ENCODE results near the gene PSMA1. TPM values are rescaled to one million over a fixed set of nuclear protein-coding genes. Genes with fewer than 3 reads are reported as not detected.
"Not testable (repeated sequence)": the region's sequence is repeated elsewhere in the genome, so short reads cannot be mapped to it uniquely, and the experiment has no call there.

PSMA1 gene
- total RNA-seq (2021) (92.2 and 143 TPM in 2 replicates), Bru-seq, nascent RNA (percentile 22 among the genes with signal in this experiment), BruChase-seq, experiment 1, labeled RNA remaining after a 2-hour chase (percentile 25 among the genes with signal in this experiment), BruChase-seq, experiment 2, labeled RNA remaining after a 6-hour chase (percentile 42 among the genes with signal in this experiment)
- long read RNA-seq, transcript PSMA1-201 (10 exons, 1,505 nt), result major isoform, 290 of 341 reads
- long read RNA-seq, partial matches to known transcripts, result 3 of 341 reads
- long read RNA-seq, other reads (novel, unspliced or antisense), result 45 of 341 reads

DNA sequence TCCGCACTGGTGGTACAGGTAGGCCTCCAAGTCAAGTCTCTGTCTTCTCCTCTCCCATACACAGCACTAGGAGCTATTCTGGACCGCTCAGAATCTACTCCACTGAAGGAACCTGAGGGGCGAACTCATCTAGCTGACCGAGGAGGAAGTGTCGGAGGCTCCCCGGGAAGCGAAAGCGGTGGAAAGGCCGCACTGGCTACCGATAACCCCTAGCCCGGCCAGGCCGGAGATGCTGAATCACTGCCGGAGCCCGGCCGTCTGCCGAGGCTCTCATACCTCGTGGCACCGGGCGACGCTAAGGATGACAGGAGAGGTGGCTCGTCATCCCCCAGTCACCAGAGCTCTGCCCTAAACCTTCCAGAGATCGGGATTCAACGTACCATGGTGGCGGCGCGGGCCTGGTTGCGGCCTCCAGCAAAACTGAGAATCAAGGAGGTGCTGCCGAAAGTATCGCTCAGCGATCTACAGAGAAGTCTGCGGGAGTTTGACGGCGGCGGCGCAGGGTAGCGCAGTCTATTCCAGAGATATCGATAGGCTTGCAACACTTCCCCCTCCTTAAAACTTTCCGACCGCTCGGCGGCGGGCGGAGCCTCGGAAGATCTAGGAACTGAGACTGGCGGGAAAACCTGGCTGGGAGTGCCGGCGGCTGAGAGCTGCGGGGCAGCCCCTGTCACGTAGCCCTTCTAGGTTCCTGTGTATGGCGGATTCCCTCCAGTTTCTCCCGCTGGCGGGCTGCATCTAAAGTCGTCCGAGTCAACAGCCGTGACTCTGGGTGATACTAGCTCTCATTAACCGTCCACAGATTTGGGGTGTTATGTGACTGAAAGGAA is at the start of gene PSMA1:
TSS of gene PSMA1 (minus strand) at position 470 of the 830 bp plus-strand sequence. CDS start at position 383, 87 bp downstream.
- intact Hi-C loops (cut with micrococcal nuclease; ENCODE audit: unreplicated experiment), result loop anchor here (2.0 to 5.0 kb wide), 2 partner anchors 19 to 372 kb away; partner anchors contain the start of gene CYP2R1
- peak within 1 kb of the TSS; percentile 97 for H2AFZ ChIP-seq

GRCh38 chr11:14569516-14569915 is 49.3 kb upstream of the PSMA1 start:
- H3K27ac ChIP-seq; intact Hi-C loops (cut with micrococcal nuclease; ENCODE audit: unreplicated experiment); H2AFZ ChIP-seq; H3F3A ChIP-seq (ENCODE audit: insufficient read depth, low read depth); H3K4me2 ChIP-seq; BruUV-seq (replicated peaks); H3K9me3 ChIP-seq (ENCODE audit: insufficient read depth, low read depth); H3K27me3 ChIP-seq (ENCODE audit: insufficient read depth, low read depth); H3K4me3 ChIP-seq; H3K9me2 ChIP-seq (ENCODE audit: insufficient read depth); DNase-seq; H4K20me1 ChIP-seq (ENCODE audit: insufficient read depth); CTCF ChIA-PET; H3K4me1 ChIP-seq (replicated peaks; ENCODE audit: insufficient read depth); POLR2A ChIA-PET (ENCODE audit: unreplicated experiment); H3K36me3 ChIP-seq (ENCODE audit: low read depth); H3K79me2 ChIP-seq (ENCODE audit: low read depth): not testable (repeated sequence)

More for the DNA sequence above, at the start of gene PSMA1:
- CTCF ChIA-PET, result no interaction called here
- H3K4me3 ChIP-seq, result peak within 1 kb of the TSS; percentile 98
- peak within 1 kb of the TSS; percentile 95 for H3K4me2 ChIP-seq
- POLR2A ChIA-PET (ENCODE audit: unreplicated experiment), result interaction anchor here (0.6 kb wide), 1 partner anchor 372 kb away, joined by 6 read pairs; no protein-coding TSS in a partner anchor
- H3K9me3 ChIP-seq (ENCODE audit: insufficient read depth, low read depth), result no peaks in the 10 kb centered on the region
- H3K9me2 ChIP-seq (ENCODE audit: insufficient read depth), result no peaks in the 10 kb centered on the region
- TSS peak; percentile 67 for BruUV-seq (replicated peaks)
- H3K36me3 ChIP-seq (ENCODE audit: low read depth), result peaks cover 8% of the 10 kb centered on the region
- no peaks in the 10 kb centered on the region; the same call in 1 of the 2 replicates for H3K4me1 ChIP-seq (replicated peaks; ENCODE audit: insufficient read depth)
- peaks cover 37% of the 10 kb centered on the region for H3K79me2 ChIP-seq (ENCODE audit: low read depth)
- DNase-seq, result peak; percentile 83 to 86
- no peaks in the 10 kb centered on the region for H3K27me3 ChIP-seq (ENCODE audit: insufficient read depth, low read depth)
- H3K27ac ChIP-seq, result peak within 1 kb of the TSS; percentile 93
- no peaks in the 10 kb centered on the region for H4K20me1 ChIP-seq (ENCODE audit: insufficient read depth)
- no peak for TF ChIP-seq EZH2 (IDR thresholded peaks at IDR 0.05; ENCODE audit: low read depth)
- TF ChIP-seq, protein P1, sequence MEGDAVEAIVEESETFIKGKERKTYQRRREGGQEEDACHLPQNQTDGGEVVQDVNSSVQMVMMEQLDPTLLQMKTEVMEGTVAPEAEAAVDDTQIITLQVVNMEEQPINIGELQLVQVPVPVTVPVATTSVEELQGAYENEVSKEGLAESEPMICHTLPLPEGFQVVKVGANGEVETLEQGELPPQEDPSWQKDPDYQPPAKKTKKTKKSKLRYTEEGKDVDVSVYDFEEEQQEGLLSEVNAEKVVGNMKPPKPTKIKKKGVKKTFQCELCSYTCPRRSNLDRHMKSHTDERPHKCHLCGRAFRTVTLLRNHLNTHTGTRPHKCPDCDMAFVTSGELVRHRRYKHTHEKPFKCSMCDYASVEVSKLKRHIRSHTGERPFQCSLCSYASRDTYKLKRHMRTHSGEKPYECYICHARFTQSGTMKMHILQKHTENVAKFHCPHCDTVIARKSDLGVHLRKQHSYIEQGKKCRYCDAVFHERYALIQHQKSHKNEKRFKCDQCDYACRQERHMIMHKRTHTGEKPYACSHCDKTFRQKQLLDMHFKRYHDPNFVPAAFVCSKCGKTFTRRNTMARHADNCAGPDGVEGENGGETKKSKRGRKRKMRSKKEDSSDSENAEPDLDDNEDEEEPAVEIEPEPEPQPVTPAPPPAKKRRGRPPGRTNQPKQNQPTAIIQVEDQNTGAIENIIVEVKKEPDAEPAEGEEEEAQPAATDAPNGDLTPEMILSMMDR (conservative IDR thresholded peaks at IDR 0.05), result peak; percentile 26; the same call in 1 of the 2 replicates
- peaks cover 4% of the 10 kb centered on the region; the same call in 1 of the 2 replicates for H3F3A ChIP-seq (ENCODE audit: insufficient read depth, low read depth)

DNA sequence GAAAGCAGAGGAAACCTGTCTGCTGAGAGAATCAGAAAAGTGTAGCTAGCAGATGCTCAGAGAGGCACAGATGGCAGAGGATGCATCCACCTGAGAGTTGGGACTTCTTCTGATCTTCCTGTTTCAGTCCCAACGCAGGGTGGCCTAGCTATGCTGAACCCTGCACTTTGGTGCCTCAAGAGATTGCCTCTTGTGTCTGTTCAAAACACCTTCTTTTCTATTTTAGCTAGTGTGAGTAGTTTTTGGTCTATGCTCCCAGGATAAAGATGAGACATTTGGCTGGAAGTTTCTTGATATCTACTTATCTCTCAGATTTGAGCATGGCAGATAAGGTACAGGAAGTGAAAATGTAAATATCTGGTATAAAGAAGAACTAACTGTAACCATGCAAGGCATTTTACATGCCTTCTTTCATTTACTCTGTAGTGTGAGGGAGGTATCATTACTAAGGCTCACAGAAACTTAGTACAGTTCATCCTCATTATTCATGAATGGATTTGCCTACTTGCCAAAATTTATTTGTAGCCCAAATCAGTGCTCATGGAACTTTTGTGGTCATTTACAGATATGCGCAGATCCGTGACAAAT is 47.0 kb upstream of the PSMA1 start:
- POLR2A ChIA-PET (ENCODE audit: unreplicated experiment), result no interaction called here
- Histone ChIP-seq H3K9me2 (ENCODE audit: insufficient read depth) (no peaks in the 10 kb centered on the region), H3K4me2 (no peak overlapping the region), H3K9me3 (ENCODE audit: insufficient read depth, low read depth) (no peaks in the 10 kb centered on the region), H3K36me3 (ENCODE audit: low read depth) (no peaks in the 10 kb centered on the region), H3K4me3 (no peak overlapping the region), H4K20me1 (ENCODE audit: insufficient read depth) (no peaks in the 10 kb centered on the region), H3K4me1 (replicated peaks; ENCODE audit: insufficient read depth) (no peaks in the 10 kb centered on the region), H2AFZ (no peak overlapping the region), H3K27ac (no peak overlapping the region), H3K27me3 (ENCODE audit: insufficient read depth, low read depth) (no peaks in the 10 kb centered on the region), H3F3A (ENCODE audit: insufficient read depth, low read depth) (no peaks in the 10 kb centered on the region), H3K79me2 (ENCODE audit: low read depth) (no peaks in the 10 kb centered on the region)
- CTCF ChIA-PET, result no interaction called here
- TF ChIP-seq, protein P1 (conservative IDR thresholded peaks at IDR 0.05), result no peak
- no peak for TF ChIP-seq EZH2 (IDR thresholded peaks at IDR 0.05; ENCODE audit: low read depth)
- intact Hi-C loops (cut with micrococcal nuclease; ENCODE audit: unreplicated experiment), result no loop called here
- no TSS peak for BruUV-seq (replicated peaks)
- DNase-seq, result no peak

All from PC-9 (cell line).